ENCODE results near the gene SUSD3.

- TF ChIP-seq, protein P1, sequence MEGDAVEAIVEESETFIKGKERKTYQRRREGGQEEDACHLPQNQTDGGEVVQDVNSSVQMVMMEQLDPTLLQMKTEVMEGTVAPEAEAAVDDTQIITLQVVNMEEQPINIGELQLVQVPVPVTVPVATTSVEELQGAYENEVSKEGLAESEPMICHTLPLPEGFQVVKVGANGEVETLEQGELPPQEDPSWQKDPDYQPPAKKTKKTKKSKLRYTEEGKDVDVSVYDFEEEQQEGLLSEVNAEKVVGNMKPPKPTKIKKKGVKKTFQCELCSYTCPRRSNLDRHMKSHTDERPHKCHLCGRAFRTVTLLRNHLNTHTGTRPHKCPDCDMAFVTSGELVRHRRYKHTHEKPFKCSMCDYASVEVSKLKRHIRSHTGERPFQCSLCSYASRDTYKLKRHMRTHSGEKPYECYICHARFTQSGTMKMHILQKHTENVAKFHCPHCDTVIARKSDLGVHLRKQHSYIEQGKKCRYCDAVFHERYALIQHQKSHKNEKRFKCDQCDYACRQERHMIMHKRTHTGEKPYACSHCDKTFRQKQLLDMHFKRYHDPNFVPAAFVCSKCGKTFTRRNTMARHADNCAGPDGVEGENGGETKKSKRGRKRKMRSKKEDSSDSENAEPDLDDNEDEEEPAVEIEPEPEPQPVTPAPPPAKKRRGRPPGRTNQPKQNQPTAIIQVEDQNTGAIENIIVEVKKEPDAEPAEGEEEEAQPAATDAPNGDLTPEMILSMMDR (IDR thresholded peaks at IDR 0.05), result no peak
- TF ChIP-seq POLR2A (IDR thresholded peaks at IDR 0.05), result no peak
Observed at GRCh38 chr9:93043122-93043521, 15.4 kb upstream of the SUSD3 start.

Data from Peyer's patch (tissue), 4 donors.